H9 (cell line): ENCODE results near the gene FARS2. TPM values are rescaled to one million over a fixed set of nuclear protein-coding genes. Genes with fewer than 3 reads are reported as not detected.

Experiments used
- DNase-seq: peaks from one replicate; pipeline ENCODE4 v3.0.0-alpha.2; 2017
- H2AFZ ChIP-seq: one replicate; pipeline ENCODE4 v1.6.1; 2013; ENCODE audit warnings: mild to moderate bottlenecking, low read length, control low read depth, moderate library complexity
- H2AK5ac ChIP-seq: 2 replicates; pipeline ENCODE4 v1.6.1; 2013; ENCODE audit warnings: low read length, control low read depth, mixed read lengths; ENCODE audit not compliant: insufficient read length
- H2BK120ac ChIP-seq: one replicate; pipeline ENCODE4 v1.6.1; 2013; ENCODE audit warnings: low read depth, mild to moderate bottlenecking, low read length, control low read depth, inconsistent platforms; ENCODE audit not compliant: poor library complexity, severe bottlenecking
- H2BK12ac ChIP-seq: 2 replicates; pipeline ENCODE4 v1.6.1; 2013; ENCODE audit warnings: low read length, control low read depth, mixed read lengths, low read depth; ENCODE audit not compliant: insufficient read length
- H2BK15ac ChIP-seq: 2 replicates; pipeline ENCODE4 v1.6.1; 2013; ENCODE audit warnings: low read depth, low read length, control low read depth
- H2BK20ac ChIP-seq: one replicate; pipeline ENCODE4 v1.6.1; 2013; ENCODE audit warnings: low read depth, mild to moderate bottlenecking, low read length, control low read depth, inconsistent platforms; ENCODE audit not compliant: poor library complexity, severe bottlenecking
- H2BK5ac ChIP-seq: 2 replicates; pipeline ENCODE4 v1.6.1; 2013; ENCODE audit warnings: low read length, control low read depth, mixed read lengths; ENCODE audit not compliant: insufficient read length
- H3K14ac ChIP-seq: 2 replicates; pipeline ENCODE4 v1.6.1; 2013; ENCODE audit warnings: low read length, control low read depth; ENCODE audit not compliant: insufficient read depth
- H3K18ac ChIP-seq: 2 replicates; pipeline ENCODE4 v1.6.1; 2013; ENCODE audit warnings: low read depth, mild to moderate bottlenecking, mixed read lengths, low read length, control low read depth; ENCODE audit not compliant: insufficient read length
- H3K23ac ChIP-seq: 2 replicates; pipeline ENCODE4 v1.6.1; 2013; ENCODE audit warnings: low read length, control low read depth, mixed read lengths, low read depth; ENCODE audit not compliant: insufficient read length
- H3K23me2 ChIP-seq: 2 replicates; pipeline ENCODE4 v1.6.1; 2013; ENCODE audit warnings: low read depth, mild to moderate bottlenecking, mixed read lengths, low read length, control low read depth; ENCODE audit not compliant: insufficient read length, poor library complexity, severe bottlenecking
- H3K27ac ChIP-seq: 2 replicates; pipeline ENCODE4 v1.5.1; 2013; ENCODE audit warnings: low read length, control low read depth, mixed read lengths, low read depth; ENCODE audit not compliant: insufficient read length
- H3K27me3 ChIP-seq: 2 replicates; pipeline ENCODE4 v1.6.1; 2013; ENCODE audit warnings: low read length, control low read depth, inconsistent platforms; ENCODE audit not compliant: insufficient read depth
- H3K4ac ChIP-seq: 2 replicates; pipeline ENCODE4 v1.6.1; 2013; ENCODE audit warnings: low read depth, mild to moderate bottlenecking, control low read depth, inconsistent platforms, low read length, moderate library complexity
- H3K4me1 ChIP-seq: 2 replicates; pipeline ENCODE4 v1.6.1; 2013; ENCODE audit warnings: low read length, control low read depth, inconsistent platforms; ENCODE audit not compliant: insufficient read depth
- H3K4me2 ChIP-seq: 2 replicates; pipeline ENCODE4 v1.6.1; 2013; ENCODE audit warnings: low read length, control low read depth, mixed read lengths; ENCODE audit not compliant: insufficient read length, insufficient read depth
- H3K56ac ChIP-seq: 2 replicates; pipeline ENCODE4 v1.6.1; 2013; ENCODE audit warnings: low read depth, mild to moderate bottlenecking, mixed read lengths, low read length, control low read depth; ENCODE audit not compliant: insufficient read length
- H3K79me1 ChIP-seq: 2 replicates; pipeline ENCODE4 v1.6.1; 2013; ENCODE audit warnings: low read depth, mild to moderate bottlenecking, moderate library complexity, low read length, control low read depth, inconsistent platforms; ENCODE audit not compliant: insufficient read depth, poor library complexity, severe bottlenecking
- H3K79me2 ChIP-seq: 2 replicates; pipeline ENCODE4 v1.6.1; 2013; ENCODE audit warnings: low read length, control low read depth, inconsistent platforms; ENCODE audit not compliant: insufficient read depth
- H3K9ac ChIP-seq: 2 replicates; pipeline ENCODE4 v1.6.1; 2013; ENCODE audit warnings: low read length, control low read depth, mixed read lengths; ENCODE audit not compliant: insufficient read length; ENCODE audit errors: extremely low read depth
- H3K9me3 ChIP-seq: one replicate; pipeline ENCODE4 v1.6.1; 2013; ENCODE audit warnings: low read depth, low read length, inconsistent platforms; ENCODE audit not compliant: control insufficient read depth
- H3T11ph ChIP-seq: one replicate; pipeline ENCODE4 v1.6.1; 2013; ENCODE audit warnings: mild to moderate bottlenecking, low read length, control low read depth, inconsistent platforms
- H4K20me1 ChIP-seq: one replicate; pipeline ENCODE4 v1.6.1; 2013; ENCODE audit not compliant: control insufficient read depth, insufficient read length, insufficient read depth
- H4K5ac ChIP-seq: 2 replicates; pipeline ENCODE4 v1.6.1; 2013; ENCODE audit warnings: low read depth, mild to moderate bottlenecking, mixed read lengths, low read length, control low read depth; ENCODE audit not compliant: insufficient read length
- H4K8ac ChIP-seq: replicated peaks from 2 replicates; pipeline ENCODE4 v1.6.1; 2013; ENCODE audit warnings: low read length, control low read depth, mixed read lengths, low read depth; ENCODE audit not compliant: insufficient read length
- H4K91ac ChIP-seq: 2 replicates; pipeline ENCODE4 v1.6.1; 2013; ENCODE audit warnings: low read depth, mild to moderate bottlenecking, moderate library complexity, mixed read lengths, low read length, control low read depth; ENCODE audit not compliant: insufficient read length
- H3K27ac Mint-ChIP-seq, 3 experiments: 2 replicates in 2 of 3; 3 replicates in 1 of 3; pipeline ENCODE4 v1.8.0; 2020 to 2021; ENCODE audit warnings: mixed read lengths in 3 of 3, mild to moderate bottlenecking in 1 of 3, moderate library complexity in 1 of 3
- H3K27me3 Mint-ChIP-seq: 2 replicates; pipeline ENCODE4 v1.8.0; 2021; ENCODE audit warnings: low read depth, mild to moderate bottlenecking, moderate library complexity, mixed read lengths
- H3K36me3 Mint-ChIP-seq, 3 experiments: 2 replicates in 2 of 3; 3 replicates in 1 of 3; pipeline ENCODE4 v1.8.0; 2020 to 2021; ENCODE audit warnings: low read depth in 3 of 3, mixed read lengths in 3 of 3; ENCODE audit not compliant: insufficient read depth in 1 of 3
- H3K4me1 Mint-ChIP-seq, 2 experiments: 2 replicates each; pipeline ENCODE4 v1.8.0; 2020; ENCODE audit warnings: mixed read lengths in 2 of 2
- H3K4me3 Mint-ChIP-seq, 2 experiments: 2 replicates in 1 of 2; 3 replicates in 1 of 2; pipeline ENCODE4 v1.8.0; 2020 to 2021; ENCODE audit warnings: mild to moderate bottlenecking in 2 of 2, mixed read lengths in 2 of 2, moderate library complexity in 1 of 2
- H3K9me3 Mint-ChIP-seq, 2 experiments: 2 replicates in 1 of 2; 3 replicates in 1 of 2; pipeline ENCODE4 v1.8.0; 2020; ENCODE audit warnings: mild to moderate bottlenecking in 2 of 2, mixed read lengths in 2 of 2, moderate library complexity in 1 of 2
- CTCF ChIP-seq: fragments of 200-600 bp; sonication (generic); conservative IDR thresholded peaks from 3 replicates; pipeline ENCODE4 v1.8.0; 2021; ENCODE audit warnings: antibody characterized with exemption, mild to moderate bottlenecking
- WGBS: extraction: QIAGEN DNeasy Blood & Tissue Kit; methylation state at CpG from one replicate; pipeline ENCODE4 v1.1.7; 2013; ENCODE audit warnings: missing lambda C conversion rate, low lambda C conversion rate, mixed read lengths; ENCODE audit not compliant: insufficient read length; ENCODE audit errors: extremely low coverage; 5-methylcytosine and 5-hydroxymethylcytosine counted together
- total RNA-seq: library from RNA; stranded (reverse); gene quantifications from 2 replicates; pipeline ENCODE4 v1.2.1, GENCODE V29; 2021

FARS2 gene
- total RNA-seq, 1 experiment from 2014 or later: 8.5 TPM

GRCh38 chr6:5276581-5276980 is 15.3 kb downstream of the FARS2 start:
- Histone ChIP-seq H4K5ac (no peak overlapping the region), H2AK5ac (no peak overlapping the region), H3K4me1 (peaks cover 2% of the 10 kb centered on the region; the same call in 1 of the 2 replicates), H4K20me1 (no peaks in the 10 kb centered on the region), H2BK12ac (no peak overlapping the region), H2BK15ac (no peak overlapping the region), H3K9ac (no peak overlapping the region), H3T11ph (no peak overlapping the region), H3K18ac (no peak overlapping the region), H3K56ac (no peak overlapping the region), H3K4me2 (no peak overlapping the region), H3K79me2 (no peaks in the 10 kb centered on the region), H2BK120ac (no peak overlapping the region), H2BK5ac (no peak overlapping the region), H3K9me3 (no peaks in the 10 kb centered on the region), H2AFZ (no peak overlapping the region), H4K8ac (no peak overlapping the region), H3K79me1 (peaks cover 5% of the 10 kb centered on the region), H2BK20ac (no peak overlapping the region), H3K23me2 (no peaks in the 10 kb centered on the region), H3K23ac (no peak overlapping the region), H3K27me3 (no peaks in the 10 kb centered on the region), H3K14ac (no peak overlapping the region), H3K27ac (no peak overlapping the region), H4K91ac (no peak overlapping the region), H3K4ac (no peak overlapping the region)
- Mint-ChIP-seq H3K4me1 (peaks cover 9 to 15% of the 10 kb centered on the region in 2 experiments), H3K36me3 (no peaks in the 10 kb centered on the region), H3K9me3 (no peaks in the 10 kb centered on the region), H3K27me3 (no peaks in the 10 kb centered on the region), H3K27ac (no peak overlapping the region; a peak in 1 of 7 replicates), H3K4me3 (no peak overlapping the region)
- WGBS: no CpG with 5 or more reads among the region's 2 CpGs
- DNase-seq: no peak
- TF ChIP-seq CTCF: no peak
